ENCODE data around the gene SPARC. TPM values are rescaled to one million over a fixed set of nuclear protein-coding genes. Genes with fewer than 3 reads are reported as not detected.
"Not testable (repeated sequence)": the region's sequence is repeated elsewhere in the genome, so short reads cannot be mapped to it uniquely, and the experiment has no call there.

SPARC gene
- total and polyA plus RNA-seq, 2 experiments from 2014 or later, result 4,089 to 16,729 TPM

DNA sequence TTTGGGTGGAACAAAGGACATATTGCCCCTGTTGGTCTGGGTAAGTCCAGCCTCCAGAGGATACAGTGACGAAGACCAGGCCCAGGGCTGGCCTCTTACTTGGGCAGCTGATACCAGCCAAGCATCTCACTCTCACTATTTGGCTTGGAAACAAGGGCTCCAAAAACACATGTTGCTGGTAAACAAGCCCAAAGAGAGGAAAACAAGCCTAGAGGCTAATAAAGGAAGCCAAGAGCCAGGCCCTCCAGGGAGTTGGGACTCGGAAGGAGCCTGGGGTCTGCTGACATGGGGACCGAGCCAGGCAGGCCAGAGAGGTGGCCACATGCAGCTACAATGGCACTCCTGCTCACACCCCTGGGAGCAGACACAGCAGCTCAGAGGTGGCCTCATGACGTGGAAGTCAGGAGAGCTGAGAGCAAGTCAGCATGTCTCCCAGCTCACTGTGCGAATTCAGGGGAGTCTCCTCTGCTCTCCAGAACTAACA, 5.7 kb downstream of the SPARC start:
- Histone ChIP-seq H3K4me3 (no peak overlapping the region), H3K79me2 (peaks cover 88% of the 10 kb centered on the region), H3K4me2 (peak overlapping the region; percentile 81), H3K36me3 (replicated peaks; ENCODE audit: insufficient read depth, low read depth) (no peaks in the 10 kb centered on the region), H3K27me3 (no peaks in the 10 kb centered on the region), H4K20me1 (ENCODE audit: insufficient read depth, poor library complexity, severe bottlenecking) (peaks cover 61% of the 10 kb centered on the region), H3K27ac (peak overlapping the region; percentile 99), H3K9me2 (replicated peaks; ENCODE audit: insufficient read depth) (no peaks in the 10 kb centered on the region), H2AFZ (no peak overlapping the region), H3K4me1 (ENCODE audit: insufficient read depth) (peaks cover 52% of the 10 kb centered on the region), H3K9me3 (ENCODE audit: low read depth) (no peaks in the 10 kb centered on the region)
- TF ChIP-seq, protein P1, sequence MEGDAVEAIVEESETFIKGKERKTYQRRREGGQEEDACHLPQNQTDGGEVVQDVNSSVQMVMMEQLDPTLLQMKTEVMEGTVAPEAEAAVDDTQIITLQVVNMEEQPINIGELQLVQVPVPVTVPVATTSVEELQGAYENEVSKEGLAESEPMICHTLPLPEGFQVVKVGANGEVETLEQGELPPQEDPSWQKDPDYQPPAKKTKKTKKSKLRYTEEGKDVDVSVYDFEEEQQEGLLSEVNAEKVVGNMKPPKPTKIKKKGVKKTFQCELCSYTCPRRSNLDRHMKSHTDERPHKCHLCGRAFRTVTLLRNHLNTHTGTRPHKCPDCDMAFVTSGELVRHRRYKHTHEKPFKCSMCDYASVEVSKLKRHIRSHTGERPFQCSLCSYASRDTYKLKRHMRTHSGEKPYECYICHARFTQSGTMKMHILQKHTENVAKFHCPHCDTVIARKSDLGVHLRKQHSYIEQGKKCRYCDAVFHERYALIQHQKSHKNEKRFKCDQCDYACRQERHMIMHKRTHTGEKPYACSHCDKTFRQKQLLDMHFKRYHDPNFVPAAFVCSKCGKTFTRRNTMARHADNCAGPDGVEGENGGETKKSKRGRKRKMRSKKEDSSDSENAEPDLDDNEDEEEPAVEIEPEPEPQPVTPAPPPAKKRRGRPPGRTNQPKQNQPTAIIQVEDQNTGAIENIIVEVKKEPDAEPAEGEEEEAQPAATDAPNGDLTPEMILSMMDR (IDR thresholded peaks at IDR 0.05; ENCODE audit: poor library complexity), result no peak
- TF ChIP-seq EZH2phosphoT487 (IDR thresholded peaks at IDR 0.05; ENCODE audit: low read depth, severe bottlenecking, unreplicated experiment), result no peak
- no peak for DNase-seq (ENCODE audit: low spot score)
- 83% methylated on average over 5 of the region's 5 CpGs for WGBS (ENCODE audit: low lambda C conversion rate, missing lambda C conversion rate)

DNA sequence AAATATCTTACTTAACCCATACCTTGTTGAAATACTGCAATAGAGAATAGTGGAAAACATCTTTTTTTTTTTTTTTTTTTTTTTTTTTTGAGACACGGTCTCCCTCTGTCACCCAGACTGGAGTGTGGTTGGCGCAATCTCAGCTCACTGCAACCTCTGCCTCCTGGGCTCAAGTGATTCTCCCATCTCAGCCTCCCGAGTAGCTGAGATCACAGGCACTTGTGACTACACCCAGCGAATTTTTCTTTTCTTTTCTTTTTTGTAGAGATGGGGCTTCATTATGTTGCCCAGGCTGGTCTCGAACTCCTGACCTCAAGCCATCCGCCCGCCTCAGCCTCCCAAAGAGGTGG, 6.6 kb downstream of the SPARC start:
- not testable (repeated sequence) for H2AFZ ChIP-seq; H3K9me3 ChIP-seq (ENCODE audit: low read depth); H3K36me3 ChIP-seq (replicated peaks; ENCODE audit: insufficient read depth, low read depth); H3K27me3 ChIP-seq; DNase-seq (ENCODE audit: low spot score); H3K4me3 ChIP-seq; H3K9me2 ChIP-seq (replicated peaks; ENCODE audit: insufficient read depth)
- H4K20me1 ChIP-seq (ENCODE audit: insufficient read depth, poor library complexity, severe bottlenecking), result peaks cover 69% of the 10 kb centered on the region
- peaks cover 55% of the 10 kb centered on the region for H3K4me1 ChIP-seq (ENCODE audit: insufficient read depth)
- peaks cover 81% of the 10 kb centered on the region for H3K79me2 ChIP-seq
- peak overlapping the region; percentile 99 for H3K27ac ChIP-seq
- 85% methylated on average over 7 of the region's 7 CpGs for WGBS (ENCODE audit: low lambda C conversion rate, missing lambda C conversion rate)
- peak overlapping the region; percentile 81 for H3K4me2 ChIP-seq

DNA sequence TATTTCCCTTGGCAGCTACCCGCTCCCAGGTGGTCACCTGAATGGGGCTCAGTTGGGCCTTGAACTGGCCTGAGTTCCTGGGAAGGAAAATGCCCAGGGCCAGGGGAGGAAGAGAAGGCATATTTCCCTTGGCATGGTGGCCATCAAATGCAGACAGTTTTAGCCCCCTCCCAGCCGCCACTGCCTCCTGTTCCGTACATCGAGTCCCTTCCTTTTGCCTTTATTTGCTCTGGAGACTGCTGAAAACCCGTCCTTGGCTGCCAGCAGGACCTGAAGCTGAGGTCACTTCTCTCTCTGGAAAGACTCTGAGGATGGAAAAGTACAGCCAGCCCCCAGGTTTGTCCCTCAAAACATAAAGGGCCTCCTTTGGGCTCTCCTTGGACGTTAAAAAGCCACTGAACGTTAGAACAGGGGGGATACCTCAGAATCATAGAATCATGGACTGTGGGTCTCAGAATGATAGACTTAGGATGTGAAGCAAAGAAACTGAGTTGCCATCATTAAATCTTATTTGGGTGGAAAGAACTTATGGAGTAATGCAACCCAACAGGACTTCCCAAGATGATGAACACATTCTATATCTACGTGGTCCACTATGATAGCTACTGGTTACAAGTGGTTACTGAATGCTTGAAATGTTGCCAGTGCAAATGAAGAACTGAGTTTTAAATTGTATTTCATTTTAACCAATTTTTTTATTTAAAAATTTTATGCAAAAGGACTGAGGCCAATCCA, 7.1 kb downstream of the SPARC start:
- TF ChIP-seq, protein P1 (IDR thresholded peaks at IDR 0.05; ENCODE audit: poor library complexity), result no peak
- TF ChIP-seq EZH2 (IDR thresholded peaks at IDR 0.05; ENCODE audit: borderline replicate concordance), result no peak
- TF ChIP-seq EZH2phosphoT487 (IDR thresholded peaks at IDR 0.05; ENCODE audit: low read depth, severe bottlenecking, unreplicated experiment), result no peak
- H2AFZ ChIP-seq, result no peak overlapping the region
- H3K4me1 ChIP-seq (ENCODE audit: insufficient read depth), result peaks cover 55% of the 10 kb centered on the region
- no peak overlapping the region for H3K4me3 ChIP-seq
- no peaks in the 10 kb centered on the region for H3K9me2 ChIP-seq (replicated peaks; ENCODE audit: insufficient read depth)
- peaks cover 73% of the 10 kb centered on the region for H4K20me1 ChIP-seq (ENCODE audit: insufficient read depth, poor library complexity, severe bottlenecking)
- no peaks in the 10 kb centered on the region for H3K9me3 ChIP-seq (ENCODE audit: low read depth)
- H3K4me2 ChIP-seq, result peak overlapping the region; percentile 52
- DNase-seq (ENCODE audit: low spot score), result no peak
- 86% methylated on average over 8 of the region's 8 CpGs for WGBS (ENCODE audit: low lambda C conversion rate, missing lambda C conversion rate)
- H3K27ac ChIP-seq, result peak overlapping the region; percentile 83
- H3K79me2 ChIP-seq, result peaks cover 79% of the 10 kb centered on the region
- H3K36me3 ChIP-seq (replicated peaks; ENCODE audit: insufficient read depth, low read depth), result no peaks in the 10 kb centered on the region
- no peaks in the 10 kb centered on the region for H3K27me3 ChIP-seq

DNA sequence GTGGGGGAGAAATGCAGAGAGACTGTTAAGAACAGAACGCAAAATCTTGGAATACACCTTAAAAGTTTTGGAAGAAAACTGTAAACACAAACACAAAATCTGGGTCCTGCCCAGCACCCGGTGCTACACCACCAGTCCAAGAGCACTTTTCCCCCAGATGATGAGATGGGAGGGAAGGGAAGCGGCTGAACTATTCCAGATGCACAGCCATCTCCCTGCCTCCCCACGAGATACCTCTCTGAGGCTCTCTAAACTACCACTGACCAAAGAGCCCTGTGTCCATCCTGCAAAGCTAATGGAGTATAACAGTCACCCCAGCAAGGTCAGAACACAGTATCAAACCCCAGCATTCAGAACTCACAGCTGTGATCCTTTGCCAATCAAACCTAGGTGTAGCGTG, 8.0 kb downstream of the SPARC start:
- H3K4me2 ChIP-seq, result peak overlapping the region; percentile 52
- H3K27ac ChIP-seq, result peak overlapping the region; percentile 83
- H3K36me3 ChIP-seq (replicated peaks; ENCODE audit: insufficient read depth, low read depth), result no peaks in the 10 kb centered on the region
- no peaks in the 10 kb centered on the region for H3K9me3 ChIP-seq (ENCODE audit: low read depth)
- no peak overlapping the region for H2AFZ ChIP-seq
- whole genome bisulfite sequencing (ENCODE audit: low lambda C conversion rate, missing lambda C conversion rate), result 71% methylated on average over 5 of the region's 5 CpGs
- no peaks in the 10 kb centered on the region for H3K9me2 ChIP-seq (replicated peaks; ENCODE audit: insufficient read depth)
- DNase-seq (ENCODE audit: low spot score), result no peak
- no peak overlapping the region for H3K4me3 ChIP-seq
- H3K4me1 ChIP-seq (ENCODE audit: insufficient read depth), result peaks cover 51% of the 10 kb centered on the region
- peaks cover 72% of the 10 kb centered on the region for H3K79me2 ChIP-seq
- TF ChIP-seq, protein P1 (IDR thresholded peaks at IDR 0.05; ENCODE audit: poor library complexity), result no peak
- TF ChIP-seq EZH2 (IDR thresholded peaks at IDR 0.05; ENCODE audit: borderline replicate concordance), result no peak
- TF ChIP-seq EZH2phosphoT487 (IDR thresholded peaks at IDR 0.05; ENCODE audit: low read depth, severe bottlenecking, unreplicated experiment), result no peak
- H4K20me1 ChIP-seq (ENCODE audit: insufficient read depth, poor library complexity, severe bottlenecking), result peaks cover 67% of the 10 kb centered on the region
- no peaks in the 10 kb centered on the region for H3K27me3 ChIP-seq

Data from hepatocyte (in vitro differentiated cells).